ENCODE results near the gene GBA2. TPM values are rescaled to one million over a fixed set of nuclear protein-coding genes. Genes with fewer than 3 reads are reported as not detected.

GBA2 gene
- total RNA-seq, 1 donor from 2014 or later, result 77.3 TPM

- no peak overlapping the region for H3K4me3 ChIP-seq
- no peak overlapping the region for H3K27ac ChIP-seq
- DNase-seq (ENCODE audit: extremely low spot score in 2 of 2), result no peak
Measured at GRCh38 chr9:35717132-35717870, 31.7 kb downstream of the GBA2 start.

GRCh38 chr9:35716230-35716629 lies 32.8 kb downstream of the GBA2 start:
- Histone ChIP-seq H3K27ac (no peak overlapping the region), H3K4me3 (no peak overlapping the region), H3K27me3 (no peaks in the 10 kb centered on the region), H3K4me1 (no peaks in the 10 kb centered on the region), H3K9me3 (no peaks in the 10 kb centered on the region), H3K36me3 (peaks cover 17 to 98% of the 10 kb centered on the region in 2 donors)
- DNase-seq (ENCODE audit: extremely low spot score in 2 of 2), result no peak
- TF ChIP-seq POLR2AphosphoS5 (IDR thresholded peaks at IDR 0.05; ENCODE audit: insufficient read depth in 1 of 2, low read depth in 1 of 2) (no peak), CTCF (IDR thresholded peaks at IDR 0.05) (no peak), POLR2A (IDR thresholded peaks at IDR 0.05) (no peak)
- intact Hi-C loops (cut with DNase I), result no loop called here

More at GRCh38 chr9:35717132-35717870, 31.7 kb downstream of the GBA2 start:
- Histone ChIP-seq H3K9me3 (no peaks in the 10 kb centered on the region), H3K36me3 (peaks cover 26 to 98% of the 10 kb centered on the region in 2 donors), H3K4me1 (no peaks in the 10 kb centered on the region), H3K27me3 (no peaks in the 10 kb centered on the region)
- intact Hi-C loops (cut with DNase I), result no loop called here
- no peak for TF ChIP-seq POLR2AphosphoS5 (IDR thresholded peaks at IDR 0.05; ENCODE audit: insufficient read depth in 1 of 2, low read depth in 1 of 2)

GRCh38 chr9:35714579-35715252 lies 34.3 kb downstream of the GBA2 start:
- H3K4me3 ChIP-seq, result no peak overlapping the region
- TF ChIP-seq CTCF (IDR thresholded peaks at IDR 0.05) (no peak), POLR2AphosphoS5 (IDR thresholded peaks at IDR 0.05; ENCODE audit: insufficient read depth in 1 of 2, low read depth in 1 of 2) (peak in 1 of 2 donors; percentile 12), POLR2A (IDR thresholded peaks at IDR 0.05) (no peak)
- H3K27me3 ChIP-seq, result no peaks in the 10 kb centered on the region
- no peak overlapping the region for H3K27ac ChIP-seq
- intact Hi-C loops (cut with DNase I), result no loop called here
- peaks cover 25 to 96% of the 10 kb centered on the region in 2 donors for H3K36me3 ChIP-seq
- DNase-seq (ENCODE audit: extremely low spot score in 2 of 2), result no peak
- no peaks in the 10 kb centered on the region for H3K4me1 ChIP-seq
- no peaks in the 10 kb centered on the region for H3K9me3 ChIP-seq

- Histone ChIP-seq H3K4me1 (no peaks in the 10 kb centered on the region), H3K27me3 (no peaks in the 10 kb centered on the region), H3K36me3 (peaks cover 25 to 93% of the 10 kb centered on the region in 2 donors), H3K4me3 (no peak overlapping the region), H3K9me3 (no peaks in the 10 kb centered on the region), H3K27ac (no peak overlapping the region)
- no peak for DNase-seq (ENCODE audit: extremely low spot score in 2 of 2)
- no peak for TF ChIP-seq CTCF (IDR thresholded peaks at IDR 0.05)
- TF ChIP-seq POLR2AphosphoS5 (IDR thresholded peaks at IDR 0.05; ENCODE audit: insufficient read depth in 1 of 2, low read depth in 1 of 2), result peak in 1 of 2 donors; percentile 10
- no peak for TF ChIP-seq POLR2A (IDR thresholded peaks at IDR 0.05)
- intact Hi-C loops (cut with DNase I), result no loop called here
Measured at GRCh38 chr9:35714123-35714522, 34.9 kb downstream of the GBA2 start.

- no peaks in the 10 kb centered on the region for H3K4me1 ChIP-seq
- H3K27me3 ChIP-seq, result no peaks in the 10 kb centered on the region
- H3K9me3 ChIP-seq, result no peaks in the 10 kb centered on the region
- H3K36me3 ChIP-seq, result peaks cover 24 to 93% of the 10 kb centered on the region in 2 donors
- intact Hi-C loops (cut with DNase I), result no loop called here
- H3K27ac ChIP-seq, result no peak overlapping the region
- TF ChIP-seq POLR2AphosphoS5 (IDR thresholded peaks at IDR 0.05; ENCODE audit: insufficient read depth in 1 of 2, low read depth in 1 of 2) (no peak), POLR2A (IDR thresholded peaks at IDR 0.05) (no peak), CTCF (IDR thresholded peaks at IDR 0.05) (no peak)
- no peak for DNase-seq (ENCODE audit: extremely low spot score in 2 of 2)
- no peak overlapping the region for H3K4me3 ChIP-seq
Measured at GRCh38 chr9:35713578-35713977, 35.5 kb downstream of the GBA2 start.
